ENCODE measurements around the gene EMC8. TPM values are rescaled to one million over a fixed set of nuclear protein-coding genes. Genes with fewer than 3 reads are reported as not detected.

Gene EMC8
- total RNA-seq, 1 donor from 2014 or later = 29.2 TPM

Small RNA genes lying within 50 kb of the gene (microRNA-seq; reads per million reads assigned to microRNA genes)
- gene MIR1910 = not detected

Other genes starting within 250 kb of the EMC8 start
- gene GSE1, start 186.2 kb downstream of the EMC8 start, total RNA-seq = 97.3 TPM
- 1.3 TPM for gene GINS2, start 110.6 kb downstream of the EMC8 start, total RNA-seq
- 1.8 TPM for gene C16orf74, start 48.4 kb downstream of the EMC8 start, total RNA-seq
- 277 TPM for gene COX4I1, start 151 bp upstream of the EMC8 start, total RNA-seq
- 19.1 TPM for gene IRF8, start 99.6 kb upstream of the EMC8 start, total RNA-seq